ENCODE measurements around the gene TMEM91. TPM values are rescaled to one million over a fixed set of nuclear protein-coding genes. Genes with fewer than 3 reads are reported as not detected.

The TMEM91 gene
- total and polyA plus RNA-seq, 2 of the 8 experiments (the other 6 are each of a cell fraction or from before 2014, with no cell fraction given) = 5.3 to 7.4 TPM

DNA sequence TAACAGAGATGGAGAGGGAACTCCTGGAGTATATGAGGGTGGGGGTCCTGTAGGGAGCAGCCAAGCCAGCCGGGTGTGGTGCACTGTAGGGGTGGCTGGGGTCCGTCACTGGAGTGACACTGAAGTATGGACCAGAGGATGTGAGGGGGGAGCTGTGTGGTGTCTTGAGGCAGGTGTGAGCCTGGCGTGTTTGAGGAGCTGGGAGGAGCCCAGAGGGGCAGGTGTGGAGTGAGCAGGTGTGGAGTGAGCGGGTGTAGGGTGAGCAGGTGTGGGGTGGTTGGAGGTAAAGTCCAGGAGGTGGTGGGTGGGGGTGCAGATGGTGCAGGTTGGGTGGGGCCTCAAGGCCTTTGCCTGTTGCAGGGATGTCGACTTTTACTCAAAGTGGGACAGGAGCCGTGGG lies 45.0 kb downstream of the TMEM91 start:
- Histone ChIP-seq H4K8ac (ENCODE audit: extremely low read depth, insufficient read depth, low read length) (no peak overlapping the region), H4K20me1 (replicated peaks in 1 of 2; ENCODE audit: control insufficient read depth in 1 of 2, insufficient read depth in 2 of 2, low read length in 2 of 2) (no peaks in the 10 kb centered on the region), H2BK5ac (ENCODE audit: low read depth, low read length) (no peak overlapping the region), H3K9me3 (ENCODE audit: insufficient read depth in 2 of 2, low read depth in 1 of 2, low read length in 1 of 2) (no peaks in the 10 kb centered on the region), H3K27ac (ENCODE audit: low read depth, low read length) (no peak overlapping the region), H3K23ac (ENCODE audit: insufficient read length) (no peak overlapping the region), H2BK20ac (ENCODE audit: low read length) (no peak overlapping the region), H3K56ac (replicated peaks; ENCODE audit: insufficient read length, low read depth, low read length) (no peak overlapping the region), H3K36me3 (ENCODE audit: control insufficient read depth in 2 of 4, insufficient read depth in 4 of 4, low read length in 3 of 4) (peaks cover 0 to 12% (median 2%) of the 10 kb centered on the region in 4 experiments; a peak in 6 of 8 replicates), H3K4ac (replicated peaks; ENCODE audit: insufficient read length, low read depth, low read length) (no peak overlapping the region), H2BK12ac (ENCODE audit: low read depth, low read length) (no peak overlapping the region), H3K27me3 (replicated peaks in 1 of 4; ENCODE audit: control insufficient read depth in 3 of 4, extremely low read depth in 1 of 4, insufficient read depth in 3 of 4, low read length in 3 of 4) (no peaks in the 10 kb centered on the region), H4K91ac (replicated peaks; ENCODE audit: insufficient read length, low read length) (no peak overlapping the region), H3K79me2 (ENCODE audit: control insufficient read depth in 1 of 2, insufficient read depth in 2 of 2, low read length in 2 of 2) (no peaks in the 10 kb centered on the region), H2BK120ac (replicated peaks; ENCODE audit: low read depth, low read length) (no peak overlapping the region), H2AK5ac (ENCODE audit: low read depth, low read length) (no peak overlapping the region), H2BK15ac (ENCODE audit: low read length) (no peak overlapping the region), H4K5ac (ENCODE audit: insufficient read length, low read depth, low read length) (no peak overlapping the region), H3K4me1 (replicated peaks in 1 of 4; ENCODE audit: control insufficient read depth in 3 of 4, insufficient read depth in 4 of 4, low read length in 3 of 4) (peaks cover 0 to under 1% (median 0%) of the 10 kb centered on the region in 4 experiments; a peak in 1 of 7 replicates), H3K23me2 (ENCODE audit: low read depth, low read length) (no peaks in the 10 kb centered on the region), H3K9ac (replicated peaks in 1 of 4; ENCODE audit: extremely low read depth in 1 of 4, low read depth in 3 of 4, low read length in 3 of 4) (no peak overlapping the region), H3K18ac (ENCODE audit: extremely low read depth, low read length) (no peak overlapping the region), H3K79me1 (ENCODE audit: low read depth, low read length) (no peaks in the 10 kb centered on the region), H2AFZ (ENCODE audit: low read length) (no peak overlapping the region), H3K4me3 (ENCODE audit: extremely low read depth in 1 of 4, insufficient read depth in 2 of 4, low read depth in 3 of 4, low read length in 4 of 4) (no peak overlapping the region), H3K4me2 (ENCODE audit: insufficient read depth in 1 of 2, low read depth in 2 of 2, low read length in 2 of 2) (no peak overlapping the region), H3K14ac (ENCODE audit: insufficient read length) (no peak overlapping the region)
- WGBS, 2 experiments (ENCODE audit: extremely low coverage in 1 of 2, insufficient coverage in 1 of 2, insufficient read length in 1 of 2, insufficient replicate concordance in 2 of 2, low coverage in 1 of 2, low lambda C conversion rate in 2 of 2, missing lambda C conversion rate in 1 of 2) = 96% methylated on average over 6 of the region's 6 CpGs; no CpG with 5 or more reads in 1 of the 2 experiments
- TF ChIP-seq CBX8 (IDR thresholded peaks at IDR 0.05; ENCODE audit: borderline replicate concordance, low read depth, low read length) = no peak
- no peak for TF ChIP-seq HDAC6 (IDR thresholded peaks at IDR 0.05; ENCODE audit: low read depth, low read length)
- TF ChIP-seq RXRA (IDR thresholded peaks at IDR 0.05; ENCODE audit: insufficient read depth, low read depth, low read length) = no peak
- no peak for TF ChIP-seq NANOG (IDR thresholded peaks at IDR 0.05; ENCODE audit: insufficient read depth, low read depth, low read length, poor library complexity, severe bottlenecking)
- no peak for TF ChIP-seq CHD2 (IDR thresholded peaks at IDR 0.05; ENCODE audit: low read length)
- no peak for TF ChIP-seq SIN3A (conservative IDR thresholded peaks at IDR 0.05 in 1 of 2, IDR thresholded peaks at IDR 0.05 in 1 of 2; ENCODE audit: low read depth in 1 of 2, low read length in 2 of 2)
- no peak for TF ChIP-seq POLR2AphosphoS5 (IDR thresholded peaks at IDR 0.05; ENCODE audit: low read depth, low read length)
- TF ChIP-seq SP1 (IDR thresholded peaks at IDR 0.05; ENCODE audit: low read depth, low read length) = no peak
- TF ChIP-seq SIRT6 (IDR thresholded peaks at IDR 0.05; ENCODE audit: low read length) = no peak
- no peak for TF ChIP-seq PHF8 (conservative IDR thresholded peaks at IDR 0.05; ENCODE audit: low read depth, low read length)
- TF ChIP-seq GTF2F1 (IDR thresholded peaks at IDR 0.05; ENCODE audit: borderline replicate concordance, low read depth, low read length) = no peak
- no peak for TF ChIP-seq TAF7 (optimal IDR thresholded peaks at IDR 0.05; ENCODE audit: borderline replicate concordance, low read depth, low read length)
- no peak for TF ChIP-seq NRF1 (IDR thresholded peaks at IDR 0.05; ENCODE audit: low read depth, low read length)
- no peak for TF ChIP-seq RBBP5 (IDR thresholded peaks at IDR 0.05; ENCODE audit: borderline replicate concordance, low read depth, low read length)
- ChIA-PET CTCF (ENCODE audit: partially characterized antibody) (interaction anchor here (0.8 to 1.1 kb wide), 3 partner anchors 13 to 142 kb away, joined by 3 to 10 read pairs (median 4); no protein-coding TSS in a partner anchor), POLR2A (ENCODE audit: partially characterized antibody) (interaction anchor here (0.7 to 1.4 kb wide), 2 partner anchors 12 to 14 kb away, joined by 3 read pairs; no protein-coding TSS in a partner anchor)
- FAIRE-seq (no peak), DNase-seq (ENCODE audit: low read depth in 1 of 2, low spot score in 2 of 2) (no peak)

All from H1 (cell line).